Measurements from ENCODE around the gene TOR1AIP1.
A peak's percentile ranks its signal among the peaks of the same experiment; 100 is the strongest.

DNA sequence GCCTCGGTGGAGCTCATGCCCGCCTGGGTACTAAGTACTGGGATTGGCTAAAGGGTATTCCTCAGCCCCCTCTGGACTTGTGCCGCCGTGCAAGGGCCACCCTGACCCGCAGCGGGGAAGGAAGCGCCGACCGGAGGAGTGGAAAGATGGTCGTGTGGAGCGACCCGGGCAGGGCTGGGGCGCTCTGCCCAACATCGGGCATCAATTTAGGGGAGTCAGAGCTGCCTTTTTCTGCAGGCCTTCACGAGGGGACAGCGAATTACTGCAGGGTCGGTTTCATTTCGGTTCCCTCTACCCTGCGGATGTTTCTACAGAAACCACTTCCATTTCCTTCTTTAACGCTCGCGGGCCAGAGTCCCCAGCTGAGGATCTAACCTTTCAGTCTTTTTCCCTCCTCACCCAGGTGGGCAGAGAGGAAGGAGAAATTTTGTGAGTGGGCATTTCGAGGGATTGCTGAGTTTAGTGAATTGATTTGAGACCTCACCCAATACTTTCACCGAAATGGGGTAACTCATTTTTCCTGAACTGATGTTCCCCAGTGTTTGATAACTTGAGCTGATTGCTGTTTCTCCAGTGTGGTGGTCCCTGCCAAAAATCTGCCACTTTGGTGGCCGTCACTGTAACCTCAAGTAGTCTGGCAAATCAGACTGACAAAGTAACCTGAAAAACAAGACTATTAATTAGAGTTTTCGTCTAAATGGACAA is 1.1 kb downstream of the TOR1AIP1 start:
- TF ChIP-seq, protein P1, sequence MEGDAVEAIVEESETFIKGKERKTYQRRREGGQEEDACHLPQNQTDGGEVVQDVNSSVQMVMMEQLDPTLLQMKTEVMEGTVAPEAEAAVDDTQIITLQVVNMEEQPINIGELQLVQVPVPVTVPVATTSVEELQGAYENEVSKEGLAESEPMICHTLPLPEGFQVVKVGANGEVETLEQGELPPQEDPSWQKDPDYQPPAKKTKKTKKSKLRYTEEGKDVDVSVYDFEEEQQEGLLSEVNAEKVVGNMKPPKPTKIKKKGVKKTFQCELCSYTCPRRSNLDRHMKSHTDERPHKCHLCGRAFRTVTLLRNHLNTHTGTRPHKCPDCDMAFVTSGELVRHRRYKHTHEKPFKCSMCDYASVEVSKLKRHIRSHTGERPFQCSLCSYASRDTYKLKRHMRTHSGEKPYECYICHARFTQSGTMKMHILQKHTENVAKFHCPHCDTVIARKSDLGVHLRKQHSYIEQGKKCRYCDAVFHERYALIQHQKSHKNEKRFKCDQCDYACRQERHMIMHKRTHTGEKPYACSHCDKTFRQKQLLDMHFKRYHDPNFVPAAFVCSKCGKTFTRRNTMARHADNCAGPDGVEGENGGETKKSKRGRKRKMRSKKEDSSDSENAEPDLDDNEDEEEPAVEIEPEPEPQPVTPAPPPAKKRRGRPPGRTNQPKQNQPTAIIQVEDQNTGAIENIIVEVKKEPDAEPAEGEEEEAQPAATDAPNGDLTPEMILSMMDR (conservative IDR thresholded peaks at IDR 0.05): peak; percentile 16
- no peak for TF ChIP-seq ZFX (IDR thresholded peaks at IDR 0.05)

Measured in C4-2B (cell line).